SK-N-SH (cell line): ENCODE results near the gene SLC44A5. TPM values are rescaled to one million over a fixed set of nuclear protein-coding genes. Genes with fewer than 3 reads are reported as not detected.

ENCODE experiments used
- CTCF ChIA-PET: fragments of 300-600, 350-600 bp; formaldehyde crosslinking; extraction: SDS; loops from one replicate; lab custom pipeline; 2021; lab: Yijun Ruan, JAX
- POLR2A ChIA-PET: fragments of 350-600 bp; sonication (Branson Sonifier 250); formaldehyde crosslinking; extraction: SDS; loops from one replicate; lab custom pipeline; 2020; ENCODE audit warnings: antibody characterized with exemption, inconsistent platforms; lab: Yijun Ruan, JAX
- DNase-seq: peaks from one replicate; pipeline ENCODE4 v3.0.0; 2012
- H2AFZ ChIP-seq: fragments of 200-600 bp; sonication (generic); 2 replicates; pipeline ENCODE4 v1.8.1; 2016; ENCODE audit warnings: antibody characterized with exemption, mild to moderate bottlenecking, low read depth
- H3F3A ChIP-seq: fragments of 200-600 bp; sonication (generic); replicated peaks from 2 replicates; pipeline ENCODE3; 2016; ENCODE audit warnings: antibody characterized with exemption, mild to moderate bottlenecking; ENCODE audit not compliant: insufficient read depth
- H3K27ac ChIP-seq, 2 experiments: fragments of 200-500 bp in 1 of 2; fragments of 200-600 bp in 1 of 2; sonication (Bioruptor generic) in 1 of 2; sonication (generic), shearing (Covaris generic) in 1 of 2; 2 replicates each; pipeline versions ENCODE4 v1.5.1 to v1.6.1; 2014 to 2016; ENCODE audit warnings: low read depth in 2 of 2, inconsistent platforms in 1 of 2, low read length in 1 of 2, mild to moderate bottlenecking in 1 of 2, mixed read lengths in 1 of 2
- H3K27me3 ChIP-seq: fragments of 200-600 bp; sonication (generic), shearing (Covaris generic); 2 replicates; pipeline ENCODE4 v1.6.1; 2016; ENCODE audit warnings: mixed run types; ENCODE audit not compliant: insufficient read depth
- H3K36me3 ChIP-seq, 2 experiments: fragments of 200-500 bp in 1 of 2; fragments of 200-600 bp in 1 of 2; sonication (Bioruptor generic) in 1 of 2; sonication (generic) in 1 of 2; replicated peaks in 1 of 2; 2 replicates each; pipeline versions ENCODE3 to v1.5.1; 2014 to 2016; ENCODE audit warnings: low read length in 1 of 2, mild to moderate bottlenecking in 1 of 2; ENCODE audit not compliant: insufficient read depth in 2 of 2, control insufficient read depth in 1 of 2
- H3K4me1 ChIP-seq, 2 experiments: fragments of 200-500 bp in 1 of 2; fragments of 200-600 bp in 1 of 2; sonication (Bioruptor generic) in 1 of 2; sonication (generic), shearing (Covaris generic) in 1 of 2; 2 replicates each; pipeline versions ENCODE4 v1.5.1 to v1.6.1; 2014 to 2016; ENCODE audit warnings: low read depth in 1 of 2, low read length in 1 of 2, mixed run types in 1 of 2; ENCODE audit not compliant: insufficient read depth in 2 of 2, control insufficient read depth in 1 of 2
- H3K4me2 ChIP-seq: fragments of 200-600 bp; sonication (generic), shearing (Covaris generic); 2 replicates; pipeline ENCODE4 v1.6.1; 2017; ENCODE audit warnings: mixed run types
- H3K4me3 ChIP-seq, 2 experiments: fragments of 200-500 bp in 1 of 2; fragments of 200-600 bp in 1 of 2; sonication (Bioruptor generic) in 1 of 2; sonication (generic), shearing (Covaris generic) in 1 of 2; 2 replicates each; pipeline versions ENCODE4 v1.5.1 to v1.8.1; 2014 to 2016; ENCODE audit warnings: low read depth in 2 of 2, inconsistent platforms in 1 of 2, low read length in 1 of 2, mild to moderate bottlenecking in 1 of 2, mixed read lengths in 1 of 2, moderate library complexity in 1 of 2
- H3K79me2 ChIP-seq: fragments of 200-600 bp; sonication (generic); 2 replicates; pipeline ENCODE4 v1.8.1; 2017; ENCODE audit warnings: mild to moderate bottlenecking; ENCODE audit not compliant: insufficient read depth
- H3K9ac ChIP-seq: fragments of 200-600 bp; sonication (generic); 2 replicates; pipeline ENCODE4 v1.6.1; 2017; ENCODE audit warnings: mixed run types
- H3K9me2 ChIP-seq: fragments of 200-600 bp; sonication (generic); 2 replicates; pipeline ENCODE4 v1.6.1; 2017; ENCODE audit warnings: mixed run types
- H3K9me3 ChIP-seq: fragments of 200-600 bp; sonication (generic); 2 replicates; pipeline ENCODE4 v1.6.1; 2017; ENCODE audit warnings: mixed run types, mild to moderate bottlenecking, moderate library complexity
- H4K20me1 ChIP-seq: fragments of 200-600 bp; sonication (generic); 2 replicates; pipeline ENCODE4 v1.6.1; 2017; ENCODE audit warnings: mild to moderate bottlenecking, mixed run types; ENCODE audit not compliant: insufficient read depth
- CHD2 ChIP-seq: fragments of 150-350 bp; IDR thresholded peaks from 2 replicates; pipeline ENCODE4 v1.6.1; 2018; ENCODE audit warnings: low read length; ENCODE audit not compliant: partially characterized antibody
- EP300 ChIP-seq, 2 experiments: IDR thresholded peaks; 2 replicates each; pipeline versions ENCODE4 v1.4.0 to v1.6.1; 2012; ENCODE audit warnings: borderline replicate concordance in 1 of 2, low read depth in 1 of 2, low read length in 1 of 2
- FOSL2 ChIP-seq: IDR thresholded peaks from 2 replicates; pipeline ENCODE4 v1.4.0; 2012; ENCODE audit warnings: low read depth, mild to moderate bottlenecking, moderate library complexity, borderline replicate concordance
- FOXJ3 ChIP-seq: sonication (generic); formaldehyde crosslinking; IDR thresholded peaks from 2 replicates; pipeline ENCODE4 v1.5.1; 2020; ENCODE audit warnings: mild to moderate bottlenecking, missing genetic modification reagents
- GABPA ChIP-seq: IDR thresholded peaks from 2 replicates; pipeline ENCODE4 v1.4.0; 2012; ENCODE audit warnings: low read depth, mild to moderate bottlenecking
- GATA2 ChIP-seq: sonication (generic); formaldehyde crosslinking; IDR thresholded peaks from 2 replicates; pipeline ENCODE4 v1.5.0; 2020; ENCODE audit warnings: mild to moderate bottlenecking, missing genetic modification reagents
- JUND ChIP-seq: IDR thresholded peaks from 2 replicates; pipeline ENCODE4 v1.4.0; 2012
- MXI1 ChIP-seq: IDR thresholded peaks from 2 replicates; pipeline ENCODE4 v1.6.1; 2012; ENCODE audit warnings: mild to moderate bottlenecking, low read depth, low read length, improper control_type of control experiment
- NRF1 ChIP-seq: IDR thresholded peaks from 2 replicates; pipeline ENCODE4 v1.6.1; 2012; ENCODE audit warnings: low read depth, mild to moderate bottlenecking, low read length
- PBX3 ChIP-seq: IDR thresholded peaks from 2 replicates; pipeline ENCODE4; 2012
- RAD21 ChIP-seq: IDR thresholded peaks from 2 replicates; pipeline ENCODE4 v1.6.1; 2012; ENCODE audit warnings: mild to moderate bottlenecking, low read length
- RCOR1 ChIP-seq: fragments of 150-350 bp; IDR thresholded peaks from 2 replicates; pipeline ENCODE4 v1.6.1; 2017; ENCODE audit warnings: antibody characterized with exemption, low read length
- SIN3A ChIP-seq: IDR thresholded peaks from 2 replicates; pipeline ENCODE4 v1.6.1; 2012; ENCODE audit warnings: low read depth, mild to moderate bottlenecking, low read length, moderate library complexity, borderline replicate concordance
- TCF12 ChIP-seq: IDR thresholded peaks from 2 replicates; pipeline ENCODE4 v1.4.0; 2012
- WGBS: methylation state at CpG from one replicate; pipeline ENCODE4 v1.1.6; 2017; ENCODE audit warnings: low lambda C conversion rate; 5-methylcytosine and 5-hydroxymethylcytosine counted together
- polyA plus RNA-seq, 3 experiments: library from polyadenylated mRNA; depleted of rRNA; stranded (reverse); fragments of >200 nt; gene quantifications; 2 replicates each; pipeline ENCODE4 v1.2.3, GENCODE V29; 2012
- TF ChIP-seq, protein P1 (sequence below): IDR thresholded peaks from 2 replicates; pipeline ENCODE4 v1.4.0; 2012; ENCODE audit warnings: low read depth, borderline replicate concordance
- TF ChIP-seq, protein P2 (sequence below): IDR thresholded peaks from 2 replicates; pipeline ENCODE4 v1.6.1; 2012; ENCODE audit warnings: mild to moderate bottlenecking, low read depth, low read length, moderate library complexity

The SLC44A5 gene
- polyA plus RNA-seq, 1 of the 3 experiments (the other 2 are of a cell fraction): 4.9 TPM

GRCh38 chr1:75502776-75503175 lies 108.1 kb downstream of the SLC44A5 start:
- no peak for DNase-seq
- peaks cover 0 to 20% of the 10 kb centered on the region in 2 experiments; a peak in 2 of 4 replicates for H3K4me1 ChIP-seq
- ChIA-PET POLR2A (no interaction called here), CTCF (no interaction called here)
- H3K4me2 ChIP-seq: peak overlapping the region; percentile 43
- H3K36me3 ChIP-seq: no peaks in the 10 kb centered on the region
- peaks cover 7% of the 10 kb centered on the region for H3F3A ChIP-seq
- H3K79me2 ChIP-seq: no peaks in the 10 kb centered on the region
- H3K27ac ChIP-seq: peak overlapping the region in 1 of 2 experiments; percentile 68; a peak in 2 of 4 replicates
- no peaks in the 10 kb centered on the region for H3K9me2 ChIP-seq
- H3K4me3 ChIP-seq: no peak overlapping the region
- H3K9ac ChIP-seq: no peak overlapping the region
- no peaks in the 10 kb centered on the region for H4K20me1 ChIP-seq
- no peak for TF ChIP-seq RCOR1
- TF ChIP-seq TCF12: 0 out of 2 replicates have a peak, but pooled peaks have one; percentile 22
- TF ChIP-seq EP300 (IDR thresholded peaks at IDR 0.05; ENCODE audit: borderline replicate concordance in 1 of 2, low read depth in 1 of 2, low read length in 1 of 2): 0 out of 4 replicates have a peak, but pooled peaks of 1 of the 2 experiments have one; percentile 11
- H2AFZ ChIP-seq: peak overlapping the region; percentile 29; the same call in 1 of the 2 replicates
- H3K27me3 ChIP-seq: no peaks in the 10 kb centered on the region
- H3K9me3 ChIP-seq: no peaks in the 10 kb centered on the region
- WGBS: 60% methylated on average over 5 of the region's 5 CpGs

DNA sequence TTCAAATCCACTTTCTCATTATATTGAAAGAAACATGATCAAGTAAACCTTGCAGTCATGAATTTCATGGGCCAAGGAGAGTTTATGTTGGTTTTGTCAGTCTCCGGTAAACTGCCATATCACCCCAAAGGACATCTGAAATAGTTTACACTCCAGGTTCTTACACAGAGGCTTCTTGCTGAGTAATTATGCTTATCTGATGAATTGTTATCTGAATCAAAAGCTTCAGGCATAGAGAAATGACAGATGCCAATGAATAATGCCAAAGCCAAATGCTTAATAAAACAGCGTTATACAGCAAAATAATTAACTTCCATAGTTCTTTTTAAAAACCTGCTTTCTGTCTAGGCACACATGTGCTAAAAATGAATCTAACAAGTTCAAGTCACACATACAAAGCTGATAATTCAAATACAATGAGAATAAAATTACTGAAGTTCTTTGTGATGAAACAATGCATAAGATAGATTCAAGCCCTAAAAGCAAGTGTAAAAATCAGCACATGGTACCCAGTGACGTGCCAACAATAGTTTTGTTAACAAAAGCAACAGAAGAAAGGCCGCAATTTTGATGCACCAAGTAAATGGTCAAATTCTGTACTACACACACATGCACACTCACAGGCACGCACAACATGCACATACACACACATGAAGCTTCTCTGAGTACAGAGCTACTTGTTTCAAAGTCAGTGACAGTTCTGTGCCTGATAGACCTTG lies 109.2 kb downstream of the SLC44A5 start:
- Histone ChIP-seq H3K27ac (peak overlapping the region in 1 of 2 experiments; percentile 20; a peak in 2 of 4 replicates), H3K9me3 (no peaks in the 10 kb centered on the region), H3F3A (peaks cover 7% of the 10 kb centered on the region), H3K4me3 (no peak overlapping the region), H3K9me2 (no peaks in the 10 kb centered on the region), H3K27me3 (no peaks in the 10 kb centered on the region), H3K9ac (no peak overlapping the region), H4K20me1 (no peaks in the 10 kb centered on the region), H3K36me3 (no peaks in the 10 kb centered on the region), H3K79me2 (no peaks in the 10 kb centered on the region), H2AFZ (no peak overlapping the region), H3K4me1 (peaks cover 0 to 20% of the 10 kb centered on the region in 2 experiments; a peak in 2 of 4 replicates), H3K4me2 (peak overlapping the region; percentile 20; the same call in 1 of the 2 replicates)
- ChIA-PET POLR2A (no interaction called here), CTCF (no interaction called here)
- peak; percentile 41 for DNase-seq
- 63% methylated on average over 5 of the region's 5 CpGs for WGBS
- TF ChIP-seq JUND (peak; percentile 35), GABPA (no peak), FOXJ3 (CRISPR knock-in tag) (0 out of 2 replicates have a peak, but pooled peaks have one; percentile 36), CHD2 (peak; percentile 83), NRF1 (no peak), PBX3 (peak; percentile 67), RAD21 (no peak; the same call in 1 of the 2 replicates), EP300 (IDR thresholded peaks at IDR 0.05; ENCODE audit: borderline replicate concordance in 1 of 2, low read depth in 1 of 2, low read length in 1 of 2) (peak; percentile 34 to 93; a peak in 3 of 4 replicates), TCF12 (peak; percentile 72), RCOR1 (peak; percentile 95), FOSL2 (no peak), MXI1 (peak; percentile 44; the same call in 1 of the 2 replicates), SIN3A (no peak), GATA2 (CRISPR knock-in tag) (peak; percentile 92)
- TF ChIP-seq, protein P1, sequence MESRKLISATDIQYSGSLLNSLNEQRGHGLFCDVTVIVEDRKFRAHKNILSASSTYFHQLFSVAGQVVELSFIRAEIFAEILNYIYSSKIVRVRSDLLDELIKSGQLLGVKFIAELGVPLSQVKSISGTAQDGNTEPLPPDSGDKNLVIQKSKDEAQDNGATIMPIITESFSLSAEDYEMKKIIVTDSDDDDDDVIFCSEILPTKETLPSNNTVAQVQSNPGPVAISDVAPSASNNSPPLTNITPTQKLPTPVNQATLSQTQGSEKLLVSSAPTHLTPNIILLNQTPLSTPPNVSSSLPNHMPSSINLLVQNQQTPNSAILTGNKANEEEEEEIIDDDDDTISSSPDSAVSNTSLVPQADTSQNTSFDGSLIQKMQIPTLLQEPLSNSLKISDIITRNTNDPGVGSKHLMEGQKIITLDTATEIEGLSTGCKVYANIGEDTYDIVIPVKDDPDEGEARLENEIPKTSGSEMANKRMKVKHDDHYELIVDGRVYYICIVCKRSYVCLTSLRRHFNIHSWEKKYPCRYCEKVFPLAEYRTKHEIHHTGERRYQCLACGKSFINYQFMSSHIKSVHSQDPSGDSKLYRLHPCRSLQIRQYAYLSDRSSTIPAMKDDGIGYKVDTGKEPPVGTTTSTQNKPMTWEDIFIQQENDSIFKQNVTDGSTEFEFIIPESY: no peak
- TF ChIP-seq, protein P2, sequence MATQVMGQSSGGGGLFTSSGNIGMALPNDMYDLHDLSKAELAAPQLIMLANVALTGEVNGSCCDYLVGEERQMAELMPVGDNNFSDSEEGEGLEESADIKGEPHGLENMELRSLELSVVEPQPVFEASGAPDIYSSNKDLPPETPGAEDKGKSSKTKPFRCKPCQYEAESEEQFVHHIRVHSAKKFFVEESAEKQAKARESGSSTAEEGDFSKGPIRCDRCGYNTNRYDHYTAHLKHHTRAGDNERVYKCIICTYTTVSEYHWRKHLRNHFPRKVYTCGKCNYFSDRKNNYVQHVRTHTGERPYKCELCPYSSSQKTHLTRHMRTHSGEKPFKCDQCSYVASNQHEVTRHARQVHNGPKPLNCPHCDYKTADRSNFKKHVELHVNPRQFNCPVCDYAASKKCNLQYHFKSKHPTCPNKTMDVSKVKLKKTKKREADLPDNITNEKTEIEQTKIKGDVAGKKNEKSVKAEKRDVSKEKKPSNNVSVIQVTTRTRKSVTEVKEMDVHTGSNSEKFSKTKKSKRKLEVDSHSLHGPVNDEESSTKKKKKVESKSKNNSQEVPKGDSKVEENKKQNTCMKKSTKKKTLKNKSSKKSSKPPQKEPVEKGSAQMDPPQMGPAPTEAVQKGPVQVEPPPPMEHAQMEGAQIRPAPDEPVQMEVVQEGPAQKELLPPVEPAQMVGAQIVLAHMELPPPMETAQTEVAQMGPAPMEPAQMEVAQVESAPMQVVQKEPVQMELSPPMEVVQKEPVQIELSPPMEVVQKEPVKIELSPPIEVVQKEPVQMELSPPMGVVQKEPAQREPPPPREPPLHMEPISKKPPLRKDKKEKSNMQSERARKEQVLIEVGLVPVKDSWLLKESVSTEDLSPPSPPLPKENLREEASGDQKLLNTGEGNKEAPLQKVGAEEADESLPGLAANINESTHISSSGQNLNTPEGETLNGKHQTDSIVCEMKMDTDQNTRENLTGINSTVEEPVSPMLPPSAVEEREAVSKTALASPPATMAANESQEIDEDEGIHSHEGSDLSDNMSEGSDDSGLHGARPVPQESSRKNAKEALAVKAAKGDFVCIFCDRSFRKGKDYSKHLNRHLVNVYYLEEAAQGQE: no peak
